AG04450 (cell line): ENCODE measurements around the gene KLB. TPM values are rescaled to one million over a fixed set of nuclear protein-coding genes. Genes with fewer than 3 reads are reported as not detected.
"Not testable (repeated sequence)": the region's sequence is repeated elsewhere in the genome, so short reads cannot be mapped to it uniquely, and the experiment has no call there.

Experiments
- CTCF ChIA-PET: fragments of 300-600, 350-600 bp; formaldehyde crosslinking; extraction: SDS; loops from one replicate; lab custom pipeline; 2022; ENCODE audit warnings: antibody characterized with exemption, inconsistent platforms; lab: Charles Lee
- POLR2A ChIA-PET: fragments of 350-600 bp; formaldehyde crosslinking; extraction: SDS; loops from one replicate; lab custom pipeline; 2021; ENCODE audit warnings: antibody characterized with exemption, inconsistent platforms; lab: Yijun Ruan, JAX
- DNase-seq: peaks from one replicate; pipeline ENCODE4 v3.0.0-alpha.2; 2011; ENCODE audit warnings: low read depth, low spot score
- H3K27ac ChIP-seq: one replicate; pipeline ENCODE4 v1.5.1; 2012; ENCODE audit warnings: low read depth, low read length, control low read depth
- H3K27me3 ChIP-seq: one replicate; pipeline ENCODE4 v1.6.0; 2012; ENCODE audit warnings: low read length; ENCODE audit not compliant: control insufficient read depth, insufficient read depth
- H3K4me3 ChIP-seq: 2 replicates; pipeline ENCODE4 v1.5.1; 2011; ENCODE audit warnings: mild to moderate bottlenecking, low read depth, low read length, control low read depth
- H3K9me3 ChIP-seq: 2 replicates; pipeline ENCODE4 v1.5.1; 2012; ENCODE audit warnings: low read length; ENCODE audit not compliant: control insufficient read depth, insufficient read depth
- polyA plus RNA-seq: library from polyadenylated mRNA; depleted of rRNA; stranded (reverse); fragments of >200 nt; gene quantifications from 2 replicates; pipeline ENCODE4 v1.2.3, GENCODE V29; 2011
- TF ChIP-seq, protein P1 (sequence below): IDR thresholded peaks from 2 replicates; pipeline ENCODE4 v1.5.1; 2011; ENCODE audit warnings: low read depth, low read length, control low read depth, inconsistent platforms

The KLB gene
- polyA plus RNA-seq, 1 experiment = not detected

GRCh38 chr4:39452860-39453587 lies 46.3 kb downstream of the KLB start:
- CTCF ChIA-PET = interaction anchor here (1.4 kb wide), 1 partner anchor 16 kb away, joined by 4 read pairs; no protein-coding TSS in a partner anchor
- DNase-seq = no peak
- H3K9me3 ChIP-seq = no peaks in the 10 kb centered on the region
- POLR2A ChIA-PET = interaction anchor here (0.7 to 0.8 kb wide), 2 partner anchors 14 to 334 kb away, joined by 3 to 4 read pairs; no protein-coding TSS in a partner anchor
- H3K4me3 ChIP-seq = no peak overlapping the region
- no peak overlapping the region for H3K27ac ChIP-seq
- TF ChIP-seq, protein P1, sequence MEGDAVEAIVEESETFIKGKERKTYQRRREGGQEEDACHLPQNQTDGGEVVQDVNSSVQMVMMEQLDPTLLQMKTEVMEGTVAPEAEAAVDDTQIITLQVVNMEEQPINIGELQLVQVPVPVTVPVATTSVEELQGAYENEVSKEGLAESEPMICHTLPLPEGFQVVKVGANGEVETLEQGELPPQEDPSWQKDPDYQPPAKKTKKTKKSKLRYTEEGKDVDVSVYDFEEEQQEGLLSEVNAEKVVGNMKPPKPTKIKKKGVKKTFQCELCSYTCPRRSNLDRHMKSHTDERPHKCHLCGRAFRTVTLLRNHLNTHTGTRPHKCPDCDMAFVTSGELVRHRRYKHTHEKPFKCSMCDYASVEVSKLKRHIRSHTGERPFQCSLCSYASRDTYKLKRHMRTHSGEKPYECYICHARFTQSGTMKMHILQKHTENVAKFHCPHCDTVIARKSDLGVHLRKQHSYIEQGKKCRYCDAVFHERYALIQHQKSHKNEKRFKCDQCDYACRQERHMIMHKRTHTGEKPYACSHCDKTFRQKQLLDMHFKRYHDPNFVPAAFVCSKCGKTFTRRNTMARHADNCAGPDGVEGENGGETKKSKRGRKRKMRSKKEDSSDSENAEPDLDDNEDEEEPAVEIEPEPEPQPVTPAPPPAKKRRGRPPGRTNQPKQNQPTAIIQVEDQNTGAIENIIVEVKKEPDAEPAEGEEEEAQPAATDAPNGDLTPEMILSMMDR = no peak
- H3K27me3 ChIP-seq = no peaks in the 10 kb centered on the region

DNA sequence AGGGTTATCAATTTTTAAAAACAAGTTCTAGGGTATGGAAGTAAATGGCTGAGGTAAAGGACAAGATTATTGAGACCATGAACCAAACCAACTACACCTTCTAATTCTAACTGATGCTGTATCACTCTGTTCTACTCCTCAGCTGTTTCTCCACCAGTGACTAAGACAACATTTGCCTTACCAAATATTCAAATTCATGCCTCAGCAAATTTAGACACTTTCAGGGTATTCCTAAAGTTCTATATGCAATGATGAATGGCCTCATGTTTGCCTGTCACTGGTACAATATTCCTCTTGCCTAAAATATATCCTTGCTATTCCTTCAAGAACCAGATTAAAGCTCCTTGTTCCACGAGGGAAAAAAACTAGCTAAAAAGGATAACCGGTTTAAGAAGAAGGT lies 47.0 kb downstream of the KLB start:
- CTCF ChIA-PET = interaction anchor here (1.4 kb wide), 1 partner anchor 16 kb away, joined by 4 read pairs; no protein-coding TSS in a partner anchor

GRCh38 chr4:39455486-39455885 lies 48.8 kb downstream of the KLB start:
- POLR2A ChIA-PET = interaction anchor here (0.8 kb wide), 1 partner anchor 32 kb away, joined by 3 read pairs; no protein-coding TSS in a partner anchor

More for the DNA sequence above, 47.0 kb downstream of the KLB start:
- POLR2A ChIA-PET = interaction anchor here (0.7 kb wide), 1 partner anchor 335 kb away, joined by 4 read pairs; no protein-coding TSS in a partner anchor
- TF ChIP-seq, protein P1 = no peak
- Histone ChIP-seq H3K27me3 (no peaks in the 10 kb centered on the region), H3K27ac (no peak overlapping the region), H3K4me3 (no peak overlapping the region), H3K9me3 (no peaks in the 10 kb centered on the region)
- no peak for DNase-seq

DNA sequence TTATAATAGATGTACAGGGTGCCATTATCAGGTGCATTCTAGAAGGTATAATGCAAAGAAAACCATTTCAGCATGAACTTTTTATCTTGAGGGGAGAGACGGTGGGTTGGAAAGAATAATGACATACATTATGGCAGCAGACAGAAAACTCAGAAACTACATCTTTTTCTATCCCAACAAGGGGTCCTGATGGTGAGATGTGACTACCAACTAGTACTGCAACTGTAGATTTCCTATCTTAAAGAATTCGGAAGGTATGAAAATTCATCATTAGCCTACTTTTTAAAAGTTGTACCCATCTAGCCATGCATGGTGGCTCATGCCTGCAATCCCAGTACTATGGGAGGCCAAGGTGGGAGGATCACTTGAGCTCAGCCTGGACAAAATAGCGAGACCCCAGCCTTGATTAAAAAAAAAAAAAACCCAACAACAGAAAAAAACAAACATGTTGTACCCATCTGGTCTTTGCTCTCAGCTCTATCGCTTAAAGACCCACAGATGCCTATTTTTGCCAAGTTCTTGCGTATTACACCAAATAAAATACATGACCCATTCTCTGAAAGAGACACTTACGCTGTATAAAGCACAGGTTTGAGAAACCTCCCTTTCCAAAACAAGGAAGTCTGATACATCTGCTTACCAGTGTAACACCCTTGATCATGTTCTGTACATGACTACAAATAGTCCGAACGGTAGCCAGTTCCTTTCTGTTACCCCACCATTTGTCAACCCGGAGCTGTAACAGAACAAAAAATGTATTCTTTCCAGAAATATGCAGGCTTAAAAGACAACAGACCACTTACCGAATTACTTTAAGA lies 50.4 kb downstream of the KLB start:
- no peaks in the 10 kb centered on the region for H3K27me3 ChIP-seq
- H3K27ac ChIP-seq = no peak overlapping the region
- ChIA-PET POLR2A (interaction anchor here (1.1 to 1.9 kb wide), 2 partner anchors 12 to 70 kb away, joined by 4 to 10 read pairs; partner anchors contain the start of gene UGDH), CTCF (interaction anchor here (1.0 to 1.5 kb wide), 2 partner anchors 12 to 521 kb away, joined by 3 to 5 read pairs; no protein-coding TSS in a partner anchor)
- peak overlapping the region; percentile 95 for H3K4me3 ChIP-seq
- TF ChIP-seq, protein P1 = no peak
- H3K9me3 ChIP-seq = no peaks in the 10 kb centered on the region
- DNase-seq = no peak

More at GRCh38 chr4:39455486-39455885, 48.8 kb downstream of the KLB start:
- Histone ChIP-seq H3K27ac (no peak overlapping the region), H3K9me3 (no peaks in the 10 kb centered on the region), H3K4me3 (no peak overlapping the region), H3K27me3 (no peaks in the 10 kb centered on the region)
- DNase-seq = no peak
- CTCF ChIA-PET = interaction anchor here (1.5 to 1.8 kb wide), 2 partner anchors 14 to 523 kb away, joined by 3 to 5 read pairs; no protein-coding TSS in a partner anchor
- TF ChIP-seq, protein P1 = no peak

GRCh38 chr4:39458161-39458504 lies 51.4 kb downstream of the KLB start:
- not testable (repeated sequence) for H3K9me3 ChIP-seq, H3K27me3 ChIP-seq, DNase-seq
- ChIA-PET POLR2A (interaction anchor here (0.5 to 1.9 kb wide), 7 partner anchors 10 to 217 kb away, joined by 3 to 15 read pairs (median 3); partner anchors contain the start of gene UGDH), CTCF (interaction anchor here (0.8 to 1.0 kb wide), 2 partner anchors 11 to 520 kb away, joined by 3 to 5 read pairs; no protein-coding TSS in a partner anchor)
- Histone ChIP-seq H3K4me3 (peak overlapping the region; percentile 95), H3K27ac (peak overlapping the region; percentile 94)
